ENCODE results near the gene ARHGAP26.

ARHGAP26 gene

DNA sequence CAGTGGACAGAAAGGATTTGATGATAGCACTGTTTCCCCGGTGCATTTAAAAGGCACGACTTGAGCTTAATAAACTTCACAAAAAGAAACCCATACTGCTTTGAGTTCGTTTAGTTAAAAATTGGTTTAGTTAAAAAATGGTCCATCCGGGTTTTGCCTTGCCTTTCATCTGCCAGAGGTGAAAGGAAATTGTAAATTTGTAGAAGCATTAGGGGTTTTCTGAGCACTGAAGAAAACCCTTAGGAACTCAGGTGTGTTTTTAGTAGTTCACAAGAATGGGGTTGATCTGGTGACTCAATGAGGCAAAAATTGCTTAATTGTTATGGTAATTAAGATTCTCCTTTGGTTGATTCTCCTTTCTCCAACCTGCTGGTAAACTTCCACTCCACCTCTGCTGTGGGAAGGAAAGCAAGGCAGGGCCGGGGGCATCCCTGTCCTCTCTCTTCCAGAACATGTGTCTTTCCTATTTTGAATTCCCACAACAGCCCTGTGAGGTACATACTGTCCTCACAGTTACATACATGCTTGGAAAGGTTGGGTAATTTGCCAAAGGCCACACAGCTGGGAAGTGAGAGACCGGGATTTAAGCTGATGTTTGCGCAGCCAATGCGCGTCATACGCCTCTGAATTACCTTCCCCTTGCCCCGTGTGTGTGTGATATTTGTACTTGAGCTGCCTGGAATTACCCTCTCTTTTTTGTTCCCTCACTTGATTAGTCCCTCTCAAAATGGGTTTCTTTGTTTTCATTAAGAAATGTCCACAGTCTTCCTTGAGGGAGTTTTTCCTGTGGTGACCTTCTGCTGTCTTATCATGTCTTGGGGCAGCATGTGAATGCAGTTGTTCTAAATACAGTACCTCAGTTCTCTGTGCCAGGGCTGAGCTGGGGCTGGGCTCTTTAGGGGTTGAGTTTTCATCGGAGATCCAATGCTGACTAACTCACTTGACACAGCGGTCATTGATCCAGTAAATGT is 94.4 kb downstream of the ARHGAP26 start:
- Mint-ChIP-seq H3K4me1 (ENCODE audit: low read depth) (peaks cover 47% of the 10 kb centered on the region), H3K27ac (peak overlapping the region; percentile 88), H3K9me3 (ENCODE audit: low read depth) (no peaks in the 10 kb centered on the region), H3K27me3 (no peaks in the 10 kb centered on the region), H3K36me3 (no peaks in the 10 kb centered on the region), H3K4me3 (peak overlapping the region; percentile 31)

DNA sequence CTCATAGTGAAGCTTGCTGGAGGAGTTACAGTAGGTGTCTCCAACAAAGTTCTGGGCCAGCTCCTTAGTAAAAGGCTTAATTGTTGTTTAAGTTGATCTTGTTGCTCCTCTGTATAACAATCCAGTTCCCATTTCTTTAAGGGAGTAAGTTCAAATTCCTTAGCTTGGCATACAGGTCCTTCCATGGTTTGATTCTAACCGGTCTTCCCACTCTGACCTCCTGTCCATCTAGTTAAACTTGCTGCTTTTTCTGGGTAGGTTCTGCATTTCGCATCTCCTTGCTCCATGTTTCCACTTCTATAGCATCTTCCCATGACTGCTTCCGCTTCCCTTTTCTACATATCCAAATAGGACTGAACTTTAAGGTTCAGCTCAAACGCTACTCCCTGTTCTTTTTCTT is 95.5 kb downstream of the ARHGAP26 start:
- no peak overlapping the region for H3K4me3 Mint-ChIP-seq
- peak overlapping the region; percentile 37 for H3K27ac Mint-ChIP-seq
- H3K36me3 Mint-ChIP-seq = no peaks in the 10 kb centered on the region
- H3K9me3 Mint-ChIP-seq (ENCODE audit: low read depth) = no peaks in the 10 kb centered on the region
- peaks cover 45% of the 10 kb centered on the region for H3K4me1 Mint-ChIP-seq (ENCODE audit: low read depth)
- H3K27me3 Mint-ChIP-seq = no peaks in the 10 kb centered on the region

- Mint-ChIP-seq H3K27ac (no peak overlapping the region), H3K9me3 (ENCODE audit: low read depth) (no peaks in the 10 kb centered on the region), H3K4me3 (no peak overlapping the region), H3K36me3 (no peaks in the 10 kb centered on the region), H3K27me3 (no peaks in the 10 kb centered on the region), H3K4me1 (ENCODE audit: low read depth) (peaks cover 40% of the 10 kb centered on the region)
These were observed 96.5 kb downstream of the ARHGAP26 start for GRCh38 chr5:142866563-142867275.

- Mint-ChIP-seq H3K9me3 (ENCODE audit: low read depth) (no peaks in the 10 kb centered on the region), H3K27ac (no peak overlapping the region), H3K4me3 (no peak overlapping the region), H3K27me3 (no peaks in the 10 kb centered on the region), H3K36me3 (no peaks in the 10 kb centered on the region), H3K4me1 (ENCODE audit: low read depth) (peaks cover 23% of the 10 kb centered on the region)
These were observed 99.7 kb downstream of the ARHGAP26 start for GRCh38 chr5:142869886-142870285.

GRCh38 chr5:142870532-142871362 is 100.6 kb downstream of the ARHGAP26 start:
- Mint-ChIP-seq H3K36me3 (no peaks in the 10 kb centered on the region), H3K27me3 (no peaks in the 10 kb centered on the region), H3K4me3 (no peak overlapping the region), H3K4me1 (ENCODE audit: low read depth) (peaks cover 18% of the 10 kb centered on the region), H3K9me3 (ENCODE audit: low read depth) (no peaks in the 10 kb centered on the region), H3K27ac (peak overlapping the region; percentile 30)

GRCh38 chr5:142871363-142872193 is 101.4 kb downstream of the ARHGAP26 start:
- Mint-ChIP-seq H3K4me3 (no peak overlapping the region), H3K9me3 (ENCODE audit: low read depth) (no peaks in the 10 kb centered on the region), H3K4me1 (ENCODE audit: low read depth) (peaks cover 14% of the 10 kb centered on the region), H3K36me3 (peaks cover 3% of the 10 kb centered on the region), H3K27ac (no peak overlapping the region), H3K27me3 (no peaks in the 10 kb centered on the region)

DNA sequence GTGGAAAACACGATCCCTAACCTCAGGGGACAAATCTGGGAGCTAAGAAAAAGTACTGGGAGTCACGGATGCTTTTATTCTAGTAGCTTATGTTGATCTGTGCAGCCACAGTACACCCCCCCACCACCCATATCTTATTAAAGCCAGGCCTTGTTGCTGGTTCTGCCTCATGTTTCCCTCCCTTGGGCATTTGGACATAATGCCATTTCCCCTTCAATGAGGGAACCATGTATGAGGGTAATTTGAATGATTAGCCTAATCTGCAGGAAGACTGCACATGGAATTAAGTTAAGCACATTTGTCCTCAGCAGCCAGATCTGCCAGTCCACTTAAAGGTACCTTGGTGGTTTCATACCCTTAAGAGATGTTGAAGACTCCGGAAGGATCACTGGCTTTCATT is 102.0 kb downstream of the ARHGAP26 start:
- Mint-ChIP-seq H3K36me3 (peaks cover 3% of the 10 kb centered on the region), H3K4me3 (no peak overlapping the region), H3K27me3 (no peaks in the 10 kb centered on the region), H3K9me3 (ENCODE audit: low read depth) (no peaks in the 10 kb centered on the region), H3K4me1 (ENCODE audit: low read depth) (peaks cover 7% of the 10 kb centered on the region), H3K27ac (no peak overlapping the region)

- peaks cover 6% of the 10 kb centered on the region for H3K4me1 Mint-ChIP-seq (ENCODE audit: low read depth)
- no peak overlapping the region for H3K4me3 Mint-ChIP-seq
- H3K27ac Mint-ChIP-seq = no peak overlapping the region
- H3K9me3 Mint-ChIP-seq (ENCODE audit: low read depth) = no peaks in the 10 kb centered on the region
- H3K36me3 Mint-ChIP-seq = peaks cover 3% of the 10 kb centered on the region
- no peaks in the 10 kb centered on the region for H3K27me3 Mint-ChIP-seq
These were observed 102.6 kb downstream of the ARHGAP26 start for GRCh38 chr5:142872795-142873194.

DNA sequence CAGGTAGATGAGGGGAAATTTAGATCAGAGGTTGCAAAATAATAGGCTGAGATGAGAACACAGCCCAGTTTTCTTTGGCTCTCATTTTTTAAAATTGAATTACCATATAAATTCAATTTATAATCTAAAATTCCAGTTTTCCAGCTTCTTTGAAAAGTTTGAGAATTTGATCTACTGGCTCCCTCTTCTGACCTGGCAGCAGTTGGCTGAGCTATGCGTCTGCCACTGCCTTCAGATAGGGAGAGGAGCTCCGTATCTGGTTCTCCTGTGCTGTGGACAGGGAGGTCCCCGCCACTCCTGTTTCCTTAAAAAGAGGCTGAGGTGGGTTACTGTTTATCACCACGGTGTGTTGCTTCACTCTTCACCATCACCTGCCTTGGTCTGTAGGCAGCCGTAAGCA is 103.7 kb downstream of the ARHGAP26 start:
- Mint-ChIP-seq H3K9me3 (ENCODE audit: low read depth) (no peaks in the 10 kb centered on the region), H3K36me3 (peaks cover 3% of the 10 kb centered on the region), H3K4me3 (no peak overlapping the region), H3K27me3 (no peaks in the 10 kb centered on the region), H3K27ac (no peak overlapping the region), H3K4me1 (ENCODE audit: low read depth) (peaks cover 4% of the 10 kb centered on the region)

DNA sequence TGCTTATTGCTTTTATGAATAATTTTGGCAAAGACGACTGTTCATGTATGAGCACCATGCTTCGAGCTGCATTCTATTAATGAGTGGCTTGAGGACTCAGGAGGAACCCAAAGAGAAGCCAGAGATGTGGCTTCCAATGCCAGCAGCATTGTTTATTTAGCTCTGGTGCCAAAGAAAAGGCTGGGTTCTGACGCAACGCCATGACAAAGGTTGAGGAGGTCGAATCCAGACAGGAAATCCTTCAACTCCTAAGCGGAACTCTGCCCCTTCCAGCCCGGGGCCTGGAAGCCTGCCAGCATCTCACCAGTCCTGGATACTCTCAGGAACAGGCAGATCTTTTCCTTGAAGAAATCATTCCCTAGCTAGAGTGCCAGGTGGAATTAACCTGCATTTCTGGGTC is 104.4 kb downstream of the ARHGAP26 start:
- H3K9me3 Mint-ChIP-seq (ENCODE audit: low read depth) = no peaks in the 10 kb centered on the region
- peaks cover 4% of the 10 kb centered on the region for H3K4me1 Mint-ChIP-seq (ENCODE audit: low read depth)

DNA sequence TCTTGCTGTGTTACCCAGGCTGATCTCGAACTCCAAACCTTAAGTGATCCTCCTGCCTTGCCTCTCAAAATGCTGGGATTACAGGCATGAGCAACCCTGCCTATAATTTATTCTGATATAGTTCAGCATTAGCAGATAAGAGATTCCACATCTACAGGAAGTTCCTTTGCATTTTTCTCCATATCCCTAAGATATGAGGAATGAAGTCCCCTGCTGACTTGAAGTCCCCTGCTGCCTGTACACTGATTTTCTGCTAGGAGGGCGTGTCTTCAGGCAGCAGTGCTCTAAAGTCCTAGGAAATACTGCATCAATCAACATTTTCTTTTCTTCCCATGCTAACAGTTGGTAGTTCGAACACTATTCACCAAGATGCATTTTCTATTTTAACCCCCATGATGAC is 105.8 kb downstream of the ARHGAP26 start:
- Mint-ChIP-seq H3K9me3 (ENCODE audit: low read depth) (no peaks in the 10 kb centered on the region), H3K27ac (no peak overlapping the region)

More for the DNA sequence above, 104.4 kb downstream of the ARHGAP26 start:
- Mint-ChIP-seq H3K27ac (no peak overlapping the region), H3K36me3 (peaks cover 3% of the 10 kb centered on the region), H3K4me3 (no peak overlapping the region), H3K27me3 (no peaks in the 10 kb centered on the region)

DNA sequence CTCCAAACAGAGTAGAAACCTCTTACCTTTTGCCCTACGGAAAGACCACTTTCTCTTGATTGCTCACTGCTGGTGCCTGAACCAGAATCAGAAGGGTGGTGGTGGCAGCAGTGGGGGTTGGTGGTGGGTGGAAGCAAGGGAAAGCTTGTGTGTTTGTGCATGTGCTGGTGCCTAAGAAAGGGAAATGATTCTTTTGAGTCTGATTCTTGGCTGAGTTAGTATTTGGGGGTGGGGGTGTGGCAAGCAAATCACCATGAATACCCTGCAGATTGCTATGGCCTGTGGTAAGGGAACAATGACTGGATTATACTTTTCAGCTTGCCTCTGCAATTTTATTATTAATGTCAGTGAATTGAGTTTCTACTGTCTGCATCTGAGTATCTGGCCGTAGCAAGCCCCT is 106.6 kb downstream of the ARHGAP26 start:
- no peaks in the 10 kb centered on the region for H3K27me3 Mint-ChIP-seq
- H3K4me3 Mint-ChIP-seq = no peak overlapping the region
- H3K27ac Mint-ChIP-seq = no peak overlapping the region
- no peaks in the 10 kb centered on the region for H3K9me3 Mint-ChIP-seq (ENCODE audit: low read depth)
- peaks cover 3% of the 10 kb centered on the region for H3K4me1 Mint-ChIP-seq (ENCODE audit: low read depth)
- H3K36me3 Mint-ChIP-seq = peaks cover 3% of the 10 kb centered on the region

More for the DNA sequence above, 105.8 kb downstream of the ARHGAP26 start:
- no peak overlapping the region for H3K4me3 Mint-ChIP-seq
- no peaks in the 10 kb centered on the region for H3K27me3 Mint-ChIP-seq
- H3K4me1 Mint-ChIP-seq (ENCODE audit: low read depth) = peaks cover 3% of the 10 kb centered on the region
- H3K36me3 Mint-ChIP-seq = peaks cover 3% of the 10 kb centered on the region

DNA sequence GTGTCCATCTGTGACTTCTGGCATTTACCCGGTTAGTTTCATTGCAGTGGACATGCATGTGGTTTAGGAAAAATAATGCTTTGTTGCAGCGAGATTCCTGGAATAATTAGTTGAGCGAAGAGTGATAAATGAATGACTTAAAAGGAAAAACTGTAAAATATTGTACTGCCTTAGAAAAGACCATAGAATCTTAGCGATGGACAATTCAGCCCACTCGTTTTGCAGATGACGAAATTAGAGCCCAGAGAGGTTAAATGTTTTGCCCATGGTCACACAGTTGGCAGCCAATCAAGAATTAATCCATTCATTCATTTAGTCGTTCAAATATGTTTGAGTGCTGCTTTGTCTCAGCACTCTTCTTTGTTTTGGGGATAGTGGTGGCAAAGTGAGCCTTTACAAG is 107.9 kb downstream of the ARHGAP26 start:
- Mint-ChIP-seq H3K4me3 (no peak overlapping the region), H3K27me3 (no peaks in the 10 kb centered on the region)

GRCh38 chr5:142878638-142879037 is 108.5 kb downstream of the ARHGAP26 start:
- Mint-ChIP-seq H3K27me3 (no peaks in the 10 kb centered on the region), H3K27ac (no peak overlapping the region)

More for the DNA sequence above, 107.9 kb downstream of the ARHGAP26 start:
- Mint-ChIP-seq H3K4me1 (ENCODE audit: low read depth) (no peaks in the 10 kb centered on the region), H3K27ac (no peak overlapping the region), H3K36me3 (peaks cover 3% of the 10 kb centered on the region), H3K9me3 (ENCODE audit: low read depth) (no peaks in the 10 kb centered on the region)

More at GRCh38 chr5:142878638-142879037, 108.5 kb downstream of the ARHGAP26 start:
- Mint-ChIP-seq H3K9me3 (ENCODE audit: low read depth) (no peaks in the 10 kb centered on the region), H3K36me3 (peaks cover 3% of the 10 kb centered on the region), H3K4me1 (ENCODE audit: low read depth) (no peaks in the 10 kb centered on the region), H3K4me3 (no peak overlapping the region)
